HepG2 (cell line): ENCODE measurements around the gene TRIM7. TPM values are rescaled to one million over a fixed set of nuclear protein-coding genes. Genes with fewer than 3 reads are reported as not detected.

Source experiments
- DR1 ChIP-seq: sonication (generic); formaldehyde crosslinking; IDR thresholded peaks from 2 replicates; pipeline ENCODE4 v1.8.0; 2021; ENCODE audit warnings: mild to moderate bottlenecking, missing genetic modification reagents, inconsistent platforms
- HHEX ChIP-seq: IDR thresholded peaks from 2 replicates; pipeline ENCODE4 v1.6.1; 2016; ENCODE audit warnings: control low read depth
- HOXA3 ChIP-seq: sonication (generic); formaldehyde crosslinking; IDR thresholded peaks from 2 replicates; pipeline ENCODE4 v1.5.0; 2020; ENCODE audit warnings: missing genetic modification reagents
- HOXA7 ChIP-seq: sonication (generic); formaldehyde crosslinking; IDR thresholded peaks from 2 replicates; pipeline ENCODE4 v1.8.1; 2022; ENCODE audit warnings: mild to moderate bottlenecking, missing genetic modification reagents, moderate library complexity
- JUN ChIP-seq: sonication (generic); formaldehyde crosslinking; IDR thresholded peaks from 2 replicates; pipeline ENCODE4 v1.4.0; 2020; ENCODE audit warnings: mild to moderate bottlenecking, missing genetic modification reagents
- NR3C1 ChIP-seq: sonication (generic); formaldehyde crosslinking; IDR thresholded peaks from 2 replicates; pipeline ENCODE4 v1.4.0; 2020; ENCODE audit warnings: missing genetic modification reagents
- PRDM15 ChIP-seq: sonication (generic); formaldehyde crosslinking; IDR thresholded peaks from 2 replicates; pipeline ENCODE4 v1.4.0; 2020; ENCODE audit warnings: missing genetic modification reagents
- PRMT3 ChIP-seq: sonication (generic); formaldehyde crosslinking; IDR thresholded peaks from 2 replicates; pipeline ENCODE4 v1.8.1; 2022; ENCODE audit warnings: low read depth, mild to moderate bottlenecking, moderate library complexity, missing genetic modification reagents, borderline replicate concordance
- RARA ChIP-seq: IDR thresholded peaks from 2 replicates; pipeline ENCODE4 v1.6.1; 2016; ENCODE audit warnings: missing genetic modification reagents, missing compliant biosample characterization
- SRSF4 ChIP-seq: fragments of 200-400 bp; formaldehyde crosslinking; IDR thresholded peaks from one replicate; pipeline ENCODE4 v1.6.1; 2018; ENCODE audit warnings: mild to moderate bottlenecking, low read depth, low read length, moderate library complexity; ENCODE audit not compliant: poor library complexity, severe bottlenecking
- TBL1XR1 ChIP-seq: fragments of 150-350 bp; IDR thresholded peaks from 2 replicates; pipeline ENCODE4 v1.6.1; 2014; ENCODE audit warnings: borderline replicate concordance, low read length; ENCODE audit not compliant: partially characterized antibody
- TFDP1 ChIP-seq: IDR thresholded peaks from 2 replicates; pipeline ENCODE4 v1.6.1; 2016; ENCODE audit warnings: missing compliant biosample characterization, missing genetic modification reagents, borderline replicate concordance
- ZBTB34 ChIP-seq: sonication (generic); formaldehyde crosslinking; IDR thresholded peaks from 2 replicates; pipeline ENCODE4 v1.8.0; 2022; ENCODE audit warnings: mild to moderate bottlenecking, missing genetic modification reagents
- ZBTB4 ChIP-seq: sonication (generic); formaldehyde crosslinking; IDR thresholded peaks from 2 replicates; pipeline ENCODE4 v1.4.0; 2020; ENCODE audit warnings: missing genetic modification reagents, mild to moderate bottlenecking, borderline replicate concordance
- ZBTB7A ChIP-seq: sonication (generic); formaldehyde crosslinking; IDR thresholded peaks from 2 replicates; pipeline ENCODE4 v1.8.0; 2022; ENCODE audit warnings: mild to moderate bottlenecking, missing genetic modification reagents
- ZNF205 ChIP-seq: IDR thresholded peaks from 2 replicates; pipeline ENCODE4 v1.6.1; 2018; ENCODE audit warnings: missing biosample characterization, missing genetic modification reagents
- ZNF737 ChIP-seq: sonication (generic); formaldehyde crosslinking; IDR thresholded peaks from 2 replicates; pipeline ENCODE4 v1.5.0; 2020; ENCODE audit warnings: missing genetic modification reagents, mild to moderate bottlenecking, borderline replicate concordance
- ZNF883 ChIP-seq: sonication (generic); formaldehyde crosslinking; IDR thresholded peaks from 2 replicates; pipeline ENCODE4 v1.5.1; 2020; ENCODE audit warnings: mild to moderate bottlenecking, missing genetic modification reagents; ENCODE audit errors: not compliant biosample characterization
- ZSCAN21 ChIP-seq: sonication (generic); formaldehyde crosslinking; IDR thresholded peaks from 2 replicates; pipeline ENCODE4 v1.8.0; 2022; ENCODE audit warnings: mild to moderate bottlenecking, missing genetic modification reagents, moderate library complexity, borderline replicate concordance
- polyA plus RNA-seq, 8 experiments: library from polyadenylated mRNA; depleted of rRNA in 3 of 8; stranded (reverse) in 7 of 8; unstranded in 1 of 8; fragments of >200 nt; fragmentation: Illumina TruSeq in 4 of 8; extraction: Trizol in 4 of 8; gene quantifications; 2 replicates each; pipeline versions ENCODE4 v1.2.1 to v1.2.3, GENCODE V29; 2011 to 2016; ENCODE audit warnings: low read depth in 4 of 8, missing spikeins in 1 of 8, mixed read lengths in 1 of 8; ENCODE audit not compliant: insufficient read depth in 1 of 8
- total RNA-seq, 5 experiments: library from RNA; depleted of rRNA; stranded (reverse); fragments of >200 nt; fragmentation: Illumina TruSeq; extraction: Trizol; gene quantifications; 2 replicates each; pipeline ENCODE4 v1.2.3, GENCODE V29; 2016; ENCODE audit warnings: low read depth in 1 of 5

TRIM7 gene
- total and polyA plus RNA-seq, 2 of the 13 experiments (the other 11 are each of a cell fraction or from before 2014, with no cell fraction given) = 0.13 TPM; not detected in 1

GRCh38 chr5:181191526-181192336 lies 13.3 kb downstream of the TRIM7 start (continued):
- no peak for TF ChIP-seq ZSCAN21 (CRISPR knock-in tag)
- TF ChIP-seq DR1 (CRISPR knock-in tag) = no peak; the same call in 1 of the 2 replicates
- no peak for TF ChIP-seq ZNF737
- TF ChIP-seq TFDP1 (CRISPR knock-in tag) = peak; percentile 82; the same call in 1 of the 2 replicates
- TF ChIP-seq HHEX (CRISPR knock-in tag) = no peak
- TF ChIP-seq ZBTB7A (CRISPR knock-in tag) = no peak
- peak; percentile 69; the same call in 1 of the 2 replicates for TF ChIP-seq ZNF205 (CRISPR knock-in tag)
- no peak for TF ChIP-seq HOXA7
- TF ChIP-seq PRDM15 = peak; percentile 46; the same call in 1 of the 2 replicates
- no peak; the same call in 1 of the 2 replicates for TF ChIP-seq JUN (CRISPR knock-in tag)
- peak; percentile 71; the same call in 1 of the 2 replicates for TF ChIP-seq ZBTB34 (CRISPR knock-in tag)
- no peak; the same call in 1 of the 2 replicates for TF ChIP-seq PRMT3 (CRISPR knock-in tag)
- TF ChIP-seq NR3C1 (CRISPR knock-in tag) = no peak
- peak; percentile 58 for TF ChIP-seq TBL1XR1
- no peak for TF ChIP-seq RARA (CRISPR knock-in tag)
- peak; percentile 98 for TF ChIP-seq HOXA3 (CRISPR knock-in tag)
- no peak for TF ChIP-seq SRSF4
- peak; percentile 80 for TF ChIP-seq ZNF883 (CRISPR knock-in tag)
- TF ChIP-seq ZBTB4 (CRISPR knock-in tag) = no peak
